Stimulated activated naive B cell treated with anti-CD40 and anti-IgM and Interleukin-4, amounts not matched to agents 10 μg/mL and 1 μg/mL and 100 μg/mL, for 72 hours (primary cell): ENCODE data around the gene CHRM2.

ENCODE experiments used
- ATAC-seq, 2 donors: fragments of 150-1000 bp; cut with Tn5 transposase; replicated peaks; 2 replicates each; pipeline ENCODE4 v1.10.0; 2021; ENCODE audit warnings: moderate library complexity in 1 of 2
- DNase-seq: peaks from one replicate; pipeline ENCODE4 v3.0.0; 2021
- H3K27ac Mint-ChIP-seq: one replicate; pipeline ENCODE4 v1.8.0; 2022; ENCODE audit warnings: mild to moderate bottlenecking, mixed read lengths
- H3K27me3 Mint-ChIP-seq, 2 donors: one replicate each; pipeline ENCODE4 v1.8.0; 2022; ENCODE audit warnings: mixed read lengths in 2 of 2
- H3K36me3 Mint-ChIP-seq, 2 donors: one replicate each; pipeline ENCODE4 v1.8.0; 2022; ENCODE audit warnings: mixed read lengths in 2 of 2, mild to moderate bottlenecking in 1 of 2
- H3K4me1 Mint-ChIP-seq, 2 donors: one replicate each; pipeline ENCODE4 v1.8.0; 2022; ENCODE audit warnings: mixed read lengths in 2 of 2, mild to moderate bottlenecking in 1 of 2
- H3K4me3 Mint-ChIP-seq, 2 donors: one replicate each; pipeline ENCODE4 v1.8.0; 2022; ENCODE audit warnings: mild to moderate bottlenecking in 2 of 2, mixed read lengths in 2 of 2, moderate library complexity in 1 of 2
- H3K9me3 Mint-ChIP-seq, 2 donors: one replicate each; pipeline ENCODE4 v1.8.0; 2022; ENCODE audit warnings: mixed read lengths in 2 of 2, mild to moderate bottlenecking in 1 of 2

Gene CHRM2

DNA sequence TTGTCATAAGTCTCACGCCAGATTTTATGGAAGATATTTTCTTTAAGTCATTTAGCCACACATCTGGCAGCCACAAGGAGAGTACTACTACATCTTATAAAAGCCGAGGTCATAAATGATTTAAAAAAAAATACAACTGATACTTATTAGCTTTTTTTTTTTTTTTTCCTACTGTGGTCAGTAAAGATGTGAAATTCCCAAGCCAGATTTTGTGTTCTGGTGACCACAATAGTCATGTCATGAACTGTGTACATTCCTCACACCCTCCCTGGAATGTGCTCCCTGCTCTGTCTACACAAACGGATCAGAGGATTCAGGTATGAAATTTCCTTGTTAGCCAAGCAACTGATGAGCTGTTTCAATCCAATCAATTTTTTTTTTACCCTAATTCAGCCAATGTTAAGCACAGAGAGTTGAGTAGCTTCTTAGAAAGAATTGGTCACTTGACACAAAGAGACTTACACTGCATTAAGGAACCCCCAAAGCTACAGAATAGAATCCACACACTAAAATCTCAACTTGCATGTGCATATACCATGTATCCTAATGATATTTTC, 54.7 kb downstream of the CHRM2 start:
- DNase-seq (no peak), ATAC-seq (no peak)
- H3K36me3 Mint-ChIP-seq = no peaks in the 10 kb centered on the region
- H3K27me3 Mint-ChIP-seq = no peaks in the 10 kb centered on the region
- H3K27ac Mint-ChIP-seq = no peak overlapping the region
- H3K4me3 Mint-ChIP-seq = no peak overlapping the region
- H3K4me1 Mint-ChIP-seq = no peaks in the 10 kb centered on the region
- H3K9me3 Mint-ChIP-seq = no peaks in the 10 kb centered on the region

DNA sequence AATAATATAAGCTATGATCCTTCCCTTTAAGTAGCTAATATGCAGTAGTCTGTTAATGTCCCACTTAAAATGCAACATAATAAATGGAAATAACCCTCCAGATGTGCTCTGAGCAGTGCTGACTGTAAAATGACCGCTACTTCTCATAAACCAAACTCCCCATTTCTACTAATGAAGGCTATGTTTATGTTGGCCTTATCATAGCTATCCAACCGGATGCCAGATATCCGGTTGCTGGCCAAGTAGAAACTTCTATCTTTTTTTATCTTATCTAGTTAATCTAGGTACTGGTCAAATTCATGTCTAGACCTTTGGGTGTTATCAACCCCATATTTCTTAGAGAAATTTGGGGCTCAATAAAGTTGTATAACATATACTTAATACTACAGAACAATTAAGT, 56.6 kb downstream of the CHRM2 start:
- no peaks in the 10 kb centered on the region for H3K4me1 Mint-ChIP-seq
- ATAC-seq = no peak
- DNase-seq = no peak

DNA sequence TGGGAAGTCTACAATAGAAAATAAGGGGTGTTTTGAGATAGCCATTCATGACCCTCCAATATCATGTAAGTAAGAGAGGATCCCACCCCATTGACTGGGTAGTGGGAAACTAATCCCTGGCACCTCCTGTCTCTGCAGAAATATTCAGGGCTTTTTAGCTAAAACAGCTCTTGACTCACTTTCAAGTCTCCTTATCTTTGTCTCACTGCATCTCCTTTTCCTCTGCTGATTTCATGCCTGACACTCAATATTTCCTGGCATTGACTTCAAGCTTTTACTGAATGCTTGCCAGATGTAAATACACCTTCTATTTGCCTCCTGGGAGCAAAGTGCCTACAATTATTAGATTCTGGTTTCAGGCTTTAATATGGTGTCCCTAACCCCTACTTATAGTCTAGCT, 57.1 kb downstream of the CHRM2 start:
- peaks cover 0 to 4% of the 10 kb centered on the region in 2 donors for H3K9me3 Mint-ChIP-seq
- no peaks in the 10 kb centered on the region for H3K36me3 Mint-ChIP-seq
- H3K27ac Mint-ChIP-seq = no peak overlapping the region
- no peak for DNase-seq
- no peaks in the 10 kb centered on the region for H3K4me1 Mint-ChIP-seq
- no peak overlapping the region for H3K4me3 Mint-ChIP-seq
- no peak for ATAC-seq
- no peaks in the 10 kb centered on the region for H3K27me3 Mint-ChIP-seq

More for the DNA sequence above, 56.6 kb downstream of the CHRM2 start:
- Mint-ChIP-seq H3K27ac (no peak overlapping the region), H3K4me3 (no peak overlapping the region), H3K27me3 (no peaks in the 10 kb centered on the region), H3K36me3 (no peaks in the 10 kb centered on the region), H3K9me3 (peaks cover 0 to 4% of the 10 kb centered on the region in 2 donors)

DNA sequence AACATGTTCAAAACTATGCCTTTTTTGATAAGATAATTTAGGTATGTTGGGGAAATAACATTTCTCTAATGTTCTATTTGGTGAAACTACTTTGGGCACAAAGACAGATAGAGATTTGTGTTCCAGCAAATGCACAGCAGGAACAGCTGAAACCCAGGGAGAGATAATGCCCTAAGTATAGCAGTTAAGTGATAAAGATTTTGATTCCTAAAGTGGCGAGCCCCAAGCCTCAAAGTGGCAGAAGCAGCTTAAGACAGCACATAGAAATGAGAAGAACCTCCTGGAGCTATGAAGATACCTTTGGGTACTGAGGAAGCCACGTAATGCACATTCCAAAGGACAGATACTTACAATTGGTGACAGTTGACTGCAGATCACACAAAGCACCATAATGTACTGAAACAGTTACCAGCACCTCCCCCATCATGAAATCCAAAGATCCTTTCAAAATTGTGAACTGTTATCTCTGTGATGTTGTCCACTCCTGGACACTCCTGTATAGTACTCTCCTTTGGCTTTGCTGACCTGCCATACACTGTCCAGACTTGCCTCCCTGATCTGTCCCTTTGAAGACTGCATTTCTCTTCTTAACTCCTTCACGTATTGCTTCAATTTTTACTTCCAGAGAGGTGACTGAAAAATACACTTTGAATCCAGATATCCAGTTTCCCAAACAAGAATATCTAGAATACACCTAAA, 62.9 kb downstream of the CHRM2 start:
- Mint-ChIP-seq H3K4me1 (no peaks in the 10 kb centered on the region), H3K4me3 (no peak overlapping the region), H3K27me3 (no peaks in the 10 kb centered on the region), H3K27ac (no peak overlapping the region), H3K9me3 (peaks cover 3 to 4% of the 10 kb centered on the region in 2 donors), H3K36me3 (no peaks in the 10 kb centered on the region)
- ATAC-seq (no peak), DNase-seq (no peak)

DNA sequence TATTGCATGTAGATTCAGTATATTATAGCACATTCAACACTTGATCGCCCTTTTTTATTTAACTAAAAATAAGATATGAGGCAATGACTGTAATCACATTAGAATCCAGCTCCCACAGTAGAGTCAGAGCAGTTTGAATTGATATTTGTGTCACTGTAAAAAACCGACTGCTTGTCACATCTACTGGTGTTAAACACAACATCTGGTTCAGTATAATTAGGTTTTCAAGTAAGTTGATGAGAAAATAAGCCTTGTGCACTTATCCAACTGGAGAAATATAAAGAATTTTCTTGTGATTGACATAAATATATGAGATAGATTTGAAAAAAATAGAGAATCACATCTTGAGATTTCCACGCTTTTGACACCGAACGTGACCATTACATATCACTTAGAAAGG, 69.0 kb downstream of the CHRM2 start:
- Mint-ChIP-seq H3K27ac (no peak overlapping the region), H3K27me3 (no peaks in the 10 kb centered on the region), H3K36me3 (no peaks in the 10 kb centered on the region), H3K4me3 (no peak overlapping the region), H3K9me3 (peaks cover 0 to 3% of the 10 kb centered on the region in 2 donors), H3K4me1 (no peaks in the 10 kb centered on the region)
- DNase-seq = no peak
- ATAC-seq = no peak

DNA sequence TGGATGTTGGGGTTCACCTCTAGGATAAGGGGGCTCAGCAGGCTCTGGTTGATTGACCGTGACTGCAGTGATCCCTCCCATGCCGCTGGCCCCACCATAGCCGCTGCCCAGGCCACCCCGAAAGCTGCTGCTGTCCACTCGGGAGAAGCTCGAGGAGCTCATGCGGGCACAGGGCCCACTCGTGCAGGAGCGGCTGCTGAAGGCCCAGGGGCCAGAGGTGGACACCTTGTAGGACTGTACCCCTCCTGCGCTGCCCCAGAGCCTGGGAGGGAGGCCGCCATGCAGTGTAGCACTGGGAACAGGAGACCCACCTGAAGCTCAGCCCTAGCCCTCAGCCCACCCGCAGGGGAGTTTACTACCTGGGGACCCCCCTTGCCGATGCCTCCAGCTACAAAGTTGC, 70.0 kb downstream of the CHRM2 start:
- H3K27ac Mint-ChIP-seq = no peak overlapping the region
- no peaks in the 10 kb centered on the region for H3K27me3 Mint-ChIP-seq
- ATAC-seq (no peak), DNase-seq (no peak)
- no peaks in the 10 kb centered on the region for H3K4me1 Mint-ChIP-seq
- H3K4me3 Mint-ChIP-seq = no peak overlapping the region
- H3K36me3 Mint-ChIP-seq = no peaks in the 10 kb centered on the region
- H3K9me3 Mint-ChIP-seq = peaks cover 0 to 3% of the 10 kb centered on the region in 2 donors

DNA sequence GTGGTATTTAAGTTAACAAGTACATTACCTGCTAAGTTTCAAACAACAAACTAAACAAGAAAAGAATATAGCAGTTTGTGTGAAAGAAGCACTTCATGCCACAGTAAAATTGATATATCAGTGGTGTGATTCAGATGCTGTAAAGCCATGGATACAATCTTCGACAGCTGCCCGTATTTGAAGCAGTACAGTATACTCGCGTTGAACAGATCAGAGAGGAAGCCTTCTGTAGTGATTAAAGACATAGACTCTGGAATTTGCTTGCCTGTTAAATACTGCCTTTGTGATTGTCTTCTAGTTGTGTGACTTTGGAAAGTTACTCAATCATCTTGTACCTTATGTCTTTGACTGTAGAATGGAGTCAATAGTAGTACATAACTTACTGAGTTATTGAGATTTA, 71.7 kb downstream of the CHRM2 start:
- DNase-seq = no peak
- H3K9me3 Mint-ChIP-seq = no peaks in the 10 kb centered on the region
- ATAC-seq = no peak
- no peaks in the 10 kb centered on the region for H3K4me1 Mint-ChIP-seq
- no peaks in the 10 kb centered on the region for H3K36me3 Mint-ChIP-seq
- H3K27me3 Mint-ChIP-seq = no peaks in the 10 kb centered on the region
- no peak overlapping the region for H3K4me3 Mint-ChIP-seq
- H3K27ac Mint-ChIP-seq = no peak overlapping the region

DNA sequence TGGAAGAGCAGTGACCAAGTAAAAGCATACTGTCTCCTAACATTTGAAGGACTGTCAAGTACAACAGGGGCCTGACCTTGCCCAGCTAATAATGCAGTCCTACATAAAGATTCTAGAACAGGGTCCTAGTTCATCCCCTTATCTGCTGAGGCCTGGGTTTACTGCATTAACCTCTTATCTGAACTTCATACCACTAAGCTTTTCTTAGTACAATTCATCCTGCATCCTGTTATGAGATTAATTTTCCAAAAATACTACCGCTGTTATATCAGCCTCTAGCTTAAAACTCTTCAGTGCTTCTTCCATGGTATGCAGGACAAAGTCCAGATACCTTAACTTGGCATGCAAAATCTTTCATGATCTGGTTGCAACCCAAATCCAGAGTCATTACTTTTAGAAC, 72.5 kb downstream of the CHRM2 start:
- no peak overlapping the region for H3K4me3 Mint-ChIP-seq
- no peaks in the 10 kb centered on the region for H3K36me3 Mint-ChIP-seq
- H3K27ac Mint-ChIP-seq = no peak overlapping the region
- DNase-seq = no peak
- no peak for ATAC-seq
- no peaks in the 10 kb centered on the region for H3K9me3 Mint-ChIP-seq
- no peaks in the 10 kb centered on the region for H3K4me1 Mint-ChIP-seq
- no peaks in the 10 kb centered on the region for H3K27me3 Mint-ChIP-seq

DNA sequence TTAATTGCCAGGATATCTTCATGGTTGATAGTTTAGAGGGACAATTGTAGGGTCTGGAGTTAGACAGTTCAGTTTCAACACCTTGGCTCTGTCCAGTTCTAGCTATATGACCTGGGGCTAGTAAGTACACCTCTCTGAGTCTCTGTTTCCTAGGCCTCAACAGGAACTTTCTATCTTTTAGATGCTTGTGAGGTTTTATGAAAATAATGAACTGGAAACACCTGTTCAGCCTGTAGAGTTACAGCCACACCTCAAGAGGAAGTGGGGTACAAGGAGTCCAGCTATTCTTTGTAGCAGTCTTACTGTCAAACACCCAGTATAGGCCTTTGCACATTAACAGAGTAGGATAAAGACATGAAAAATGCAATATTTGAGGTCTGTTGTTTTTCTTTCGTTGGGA, 73.4 kb downstream of the CHRM2 start:
- Mint-ChIP-seq H3K9me3 (no peaks in the 10 kb centered on the region), H3K4me1 (no peaks in the 10 kb centered on the region), H3K27ac (no peak overlapping the region), H3K36me3 (no peaks in the 10 kb centered on the region), H3K27me3 (no peaks in the 10 kb centered on the region), H3K4me3 (no peak overlapping the region)
- ATAC-seq (peak in 1 of 2 donors; percentile 19), DNase-seq (no peak)

DNA sequence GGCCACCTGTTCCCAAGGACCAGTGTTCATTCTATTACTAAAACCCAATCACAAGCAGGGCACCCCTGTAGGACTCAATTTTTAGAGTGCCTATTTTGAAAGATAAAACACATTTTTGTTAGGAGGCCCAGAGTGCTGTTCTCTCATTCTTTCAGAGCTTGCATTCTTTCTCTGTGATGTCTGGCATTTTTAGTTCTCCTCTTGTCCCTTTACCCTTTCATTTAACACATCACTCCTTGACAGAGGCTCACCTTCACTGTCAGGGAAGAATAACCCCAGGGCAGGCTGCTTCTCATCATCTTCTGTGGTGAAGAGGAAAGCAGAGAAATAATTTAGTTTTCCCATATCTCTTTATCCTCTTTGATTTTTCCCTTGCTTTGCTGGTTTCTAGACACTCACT, 73.9 kb downstream of the CHRM2 start:
- Mint-ChIP-seq H3K27ac (no peak overlapping the region), H3K4me3 (no peak overlapping the region), H3K36me3 (no peaks in the 10 kb centered on the region), H3K27me3 (no peaks in the 10 kb centered on the region), H3K9me3 (no peaks in the 10 kb centered on the region), H3K4me1 (no peaks in the 10 kb centered on the region)
- ATAC-seq (no peak), DNase-seq (no peak)

DNA sequence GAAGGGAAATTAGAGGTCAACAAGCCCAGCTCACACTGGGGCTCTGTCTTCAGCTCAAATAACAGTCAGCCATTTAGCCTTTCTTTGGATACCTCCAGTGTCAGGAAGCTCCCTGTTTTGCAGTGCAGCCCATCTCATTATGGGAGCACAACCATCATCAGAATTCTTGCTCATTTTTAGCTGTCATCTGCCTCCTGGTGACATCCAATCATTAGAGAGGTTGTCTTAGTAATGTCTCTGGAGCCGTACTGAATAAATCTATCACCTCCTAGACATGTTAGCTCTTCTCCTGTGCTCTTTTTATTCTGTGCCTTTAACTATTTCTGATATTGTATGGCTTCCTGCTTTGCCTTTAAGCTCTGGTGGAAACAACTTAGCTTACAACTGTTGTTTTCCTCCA, 74.5 kb downstream of the CHRM2 start:
- Mint-ChIP-seq H3K27ac (no peak overlapping the region), H3K9me3 (no peaks in the 10 kb centered on the region), H3K4me1 (no peaks in the 10 kb centered on the region), H3K27me3 (no peaks in the 10 kb centered on the region), H3K36me3 (no peaks in the 10 kb centered on the region), H3K4me3 (no peak overlapping the region)
- no peak for DNase-seq
- no peak for ATAC-seq

DNA sequence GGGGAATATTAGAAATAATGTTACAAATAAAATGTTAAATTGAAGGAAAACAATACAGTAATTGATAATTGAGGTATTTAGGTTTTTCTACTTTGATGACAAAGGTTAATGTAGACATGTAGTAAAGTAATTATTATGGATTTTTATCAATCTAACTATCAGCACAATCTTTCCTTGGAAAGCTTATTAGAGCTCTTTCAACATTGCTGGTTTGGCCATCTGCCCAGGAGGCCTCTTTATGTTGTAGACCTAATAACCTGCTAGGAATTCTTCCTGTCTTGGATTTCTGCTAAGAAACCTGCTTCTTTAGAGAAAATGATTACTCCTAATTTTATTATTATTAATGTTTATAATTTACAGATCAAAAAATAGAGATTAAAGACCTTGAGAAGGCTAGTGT, 78.9 kb downstream of the CHRM2 start:
- Mint-ChIP-seq H3K27ac (no peak overlapping the region), H3K27me3 (no peaks in the 10 kb centered on the region), H3K4me1 (no peaks in the 10 kb centered on the region), H3K9me3 (peaks cover 2 to 3% of the 10 kb centered on the region in 2 donors), H3K4me3 (no peak overlapping the region), H3K36me3 (no peaks in the 10 kb centered on the region)
- DNase-seq = no peak
- no peak for ATAC-seq

DNA sequence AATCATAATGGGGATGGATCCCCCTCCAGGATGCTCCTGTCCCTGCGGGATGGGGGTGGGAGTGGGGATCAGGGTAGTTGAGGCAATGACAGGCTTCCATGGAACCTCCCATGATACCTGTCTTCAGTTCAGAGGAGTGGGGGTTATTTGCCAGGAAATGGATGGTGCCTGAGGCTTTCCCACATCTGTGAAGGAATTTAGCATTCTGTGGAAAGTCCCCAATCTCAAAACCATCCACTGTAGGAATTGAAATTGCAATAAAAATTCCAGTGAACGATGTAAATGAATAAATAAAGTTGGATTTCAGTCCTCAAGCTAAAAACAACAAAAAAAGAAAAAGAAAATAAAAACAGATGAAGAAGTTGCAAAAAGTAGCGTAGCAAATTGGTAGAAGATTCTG, 81.9 kb downstream of the CHRM2 start:
- Mint-ChIP-seq H3K9me3 (peaks cover 6 to 7% of the 10 kb centered on the region in 2 donors), H3K36me3 (no peaks in the 10 kb centered on the region), H3K4me3 (no peak overlapping the region), H3K27ac (no peak overlapping the region), H3K27me3 (no peaks in the 10 kb centered on the region), H3K4me1 (no peaks in the 10 kb centered on the region)
- DNase-seq = no peak
- ATAC-seq = no peak

DNA sequence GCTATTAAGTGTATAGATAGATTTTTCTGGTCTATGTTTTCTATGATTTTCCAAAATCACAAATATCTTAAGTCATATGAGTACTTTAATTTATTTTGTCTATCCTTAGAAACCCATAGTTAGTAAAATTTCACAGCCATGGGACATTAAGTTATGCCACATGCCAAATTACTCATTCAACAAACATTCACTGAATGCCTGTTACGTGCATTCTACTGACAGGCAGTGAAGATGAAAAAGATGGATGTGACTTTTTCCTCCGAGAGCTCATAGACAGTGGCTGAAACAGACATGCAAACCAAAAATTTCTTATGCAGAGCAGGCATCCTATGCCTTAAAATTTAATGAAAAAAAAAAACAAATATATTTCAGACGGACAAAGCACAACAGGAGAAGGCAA, 84.9 kb downstream of the CHRM2 start:
- Mint-ChIP-seq H3K9me3 (peaks cover 6 to 7% of the 10 kb centered on the region in 2 donors), H3K4me1 (no peaks in the 10 kb centered on the region), H3K36me3 (no peaks in the 10 kb centered on the region), H3K27me3 (no peaks in the 10 kb centered on the region), H3K27ac (no peak overlapping the region), H3K4me3 (no peak overlapping the region)
- ATAC-seq (no peak), DNase-seq (no peak)

DNA sequence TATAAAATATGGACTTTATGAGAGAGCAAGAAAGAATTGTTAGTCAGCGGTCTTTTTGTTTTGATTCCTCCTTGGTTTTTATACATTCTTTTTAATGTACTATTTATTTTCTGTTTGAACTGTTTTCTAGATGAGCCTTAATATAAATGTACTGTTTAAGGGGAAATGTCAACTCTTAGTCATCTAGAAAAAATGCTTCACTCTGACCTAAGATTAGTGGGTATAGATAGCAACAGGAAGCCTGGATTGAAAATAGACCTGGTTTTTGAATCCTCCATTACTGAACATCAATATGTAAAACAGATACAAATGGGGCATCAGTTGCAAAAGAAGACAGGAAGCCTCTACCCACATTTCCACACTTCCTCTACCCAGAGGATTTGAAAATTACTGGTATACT, 87.8 kb downstream of the CHRM2 start:
- no peak overlapping the region for H3K27ac Mint-ChIP-seq
- no peak for DNase-seq

More for the DNA sequence above, 87.8 kb downstream of the CHRM2 start:
- H3K4me3 Mint-ChIP-seq = no peak overlapping the region
- ATAC-seq = no peak
- H3K4me1 Mint-ChIP-seq = no peaks in the 10 kb centered on the region
- no peaks in the 10 kb centered on the region for H3K36me3 Mint-ChIP-seq
- peaks cover 3 to 5% of the 10 kb centered on the region in 2 donors for H3K9me3 Mint-ChIP-seq
- no peaks in the 10 kb centered on the region for H3K27me3 Mint-ChIP-seq
